Liver (tissue), 9 donors: ENCODE results near the gene ARHGEF39. TPM values are rescaled to one million over a fixed set of nuclear protein-coding genes. Genes with fewer than 3 reads are reported as not detected.

Source experiments
- DNase-seq: peaks from one replicate; pipeline ENCODE4 v3.0.0-alpha.2; 2017; ENCODE audit warnings: low spot score
- H3K27ac ChIP-seq, 2 donors: one replicate each; pipeline ENCODE4 v1.7.0; 2013; ENCODE audit warnings: inconsistent platforms in 2 of 2, low read length in 2 of 2, control low read depth in 1 of 2, low read depth in 1 of 2, mild to moderate bottlenecking in 1 of 2
- H3K27me3 ChIP-seq, 4 donors: one replicate each; pipeline versions ENCODE4 v1.6.1 to v1.7.0; 2013; ENCODE audit warnings: low read length in 3 of 4, inconsistent platforms in 1 of 4, mild to moderate bottlenecking in 1 of 4, moderate library complexity in 1 of 4; ENCODE audit not compliant: control insufficient read depth in 4 of 4, insufficient read depth in 4 of 4
- H3K36me3 ChIP-seq, 4 donors: one replicate each; pipeline versions ENCODE4 v1.6.1 to v1.7.0; 2013; ENCODE audit warnings: low read length in 3 of 4, mild to moderate bottlenecking in 3 of 4, low read depth in 1 of 4, moderate library complexity in 1 of 4; ENCODE audit not compliant: control insufficient read depth in 4 of 4, insufficient read depth in 3 of 4
- H3K4me1 ChIP-seq, 4 donors: one replicate each; pipeline versions ENCODE4 v1.6.1 to v1.7.0; 2013; ENCODE audit warnings: low read length in 3 of 4, mild to moderate bottlenecking in 3 of 4, moderate library complexity in 1 of 4; ENCODE audit not compliant: control insufficient read depth in 4 of 4, insufficient read depth in 4 of 4
- H3K4me3 ChIP-seq, 3 donors: one replicate each; pipeline versions ENCODE4 v1.6.1 to v1.7.0; 2013; ENCODE audit warnings: low read length in 3 of 3, control low read depth in 1 of 3, low read depth in 1 of 3, mild to moderate bottlenecking in 1 of 3
- H3K9ac ChIP-seq, 2 donors: one replicate each; pipeline ENCODE4 v1.7.0; 2013; ENCODE audit warnings: low read length in 2 of 2, mild to moderate bottlenecking in 2 of 2, moderate library complexity in 2 of 2, control low read depth in 1 of 2, low read depth in 1 of 2
- H3K9me3 ChIP-seq, 4 donors: one replicate each; pipeline versions ENCODE4 v1.6.1 to v1.7.0; 2013; ENCODE audit warnings: low read length in 3 of 4; ENCODE audit not compliant: control insufficient read depth in 4 of 4
- EGR1 ChIP-seq, 2 donors: IDR thresholded peaks; 2 replicates each; pipeline ENCODE4 v1.6.1; 2016 to 2018; ENCODE audit warnings: antibody characterized with exemption in 2 of 2, low read depth in 2 of 2
- FOXA1 ChIP-seq: IDR thresholded peaks from 2 replicates; pipeline ENCODE4 v1.6.1; 2016; ENCODE audit warnings: antibody characterized with exemption
- FOXA2 ChIP-seq: IDR thresholded peaks from 2 replicates; pipeline ENCODE4 v1.6.1; 2016; ENCODE audit warnings: antibody characterized with exemption
- GABPA ChIP-seq, 2 donors: IDR thresholded peaks in 1 of 2; conservative IDR thresholded peaks in 1 of 2; 2 replicates each; pipeline ENCODE4 v1.6.1; 2016; ENCODE audit warnings: antibody characterized with exemption in 2 of 2, mild to moderate bottlenecking in 1 of 2, moderate library complexity in 1 of 2
- HNF4A ChIP-seq, 2 donors: conservative IDR thresholded peaks; 2 replicates each; pipeline ENCODE4 v1.6.1; 2016; ENCODE audit warnings: antibody characterized with exemption in 2 of 2, mild to moderate bottlenecking in 2 of 2
- NR2F2 ChIP-seq: IDR thresholded peaks from 2 replicates; pipeline ENCODE4 v1.6.1; 2016; ENCODE audit warnings: antibody characterized with exemption
- RAD21 ChIP-seq, 2 donors: IDR thresholded peaks; 2 replicates each; pipeline ENCODE4 v1.6.1; 2016; ENCODE audit warnings: antibody characterized with exemption in 2 of 2, mild to moderate bottlenecking in 2 of 2
- RXRA ChIP-seq, 2 donors: IDR thresholded peaks; 2 replicates each; pipeline ENCODE4 v1.6.1; 2017 to 2018; ENCODE audit warnings: antibody characterized with exemption in 2 of 2, mild to moderate bottlenecking in 1 of 2
- TAF1 ChIP-seq: conservative IDR thresholded peaks from 2 replicates; pipeline ENCODE4 v1.6.1; 2016; ENCODE audit warnings: antibody characterized with exemption, mild to moderate bottlenecking
- YY1 ChIP-seq: IDR thresholded peaks from 2 replicates; pipeline ENCODE4 v1.6.1; 2016; ENCODE audit warnings: antibody characterized with exemption, mild to moderate bottlenecking
- WGBS: extraction: QIAGEN DNeasy Blood & Tissue Kit; methylation state at CpG from one replicate; pipeline ENCODE4 v1.1.7; 2013; 5-methylcytosine and 5-hydroxymethylcytosine counted together
- polyA plus RNA-seq, 2 donors: library from polyadenylated mRNA; stranded (reverse) in 1 of 2; unstranded in 1 of 2; fragments of 200-250 nt in 1 of 2; fragments of >200 nt in 1 of 2; fragmentation: Nextera tagmentation in 1 of 2; extraction: Ambion mirVana in 1 of 2; gene quantifications; one replicate each; pipeline versions ENCODE4 v1.2.1 to v1.2.3, GENCODE V29; 2013 to 2015
- total RNA-seq, 2 donors: library from RNA; depleted of rRNA; stranded (reverse); fragments of >200 nt; gene quantifications; one replicate each; pipeline ENCODE4 v1.2.3, GENCODE V29; 2014
- TF ChIP-seq, protein P1 (sequence below): IDR thresholded peaks from 2 replicates; pipeline ENCODE4 v1.6.1; 2016; ENCODE audit warnings: antibody characterized with exemption
- TF ChIP-seq, protein P2 (sequence below): IDR thresholded peaks from 2 replicates; pipeline ENCODE4 v1.6.1; 2016; ENCODE audit warnings: antibody characterized with exemption
- TF ChIP-seq, protein P3 (sequence below): fragments of 150-350 bp; IDR thresholded peaks from 2 replicates; pipeline ENCODE4 v1.5.1; 2017; ENCODE audit warnings: improper control_type of control experiment, low read depth, low read length; ENCODE audit not compliant: missing input control
- TF ChIP-seq, protein P4 (sequence below): IDR thresholded peaks from 2 replicates; pipeline ENCODE4 v1.6.1; 2016; ENCODE audit warnings: antibody characterized with exemption
- TF ChIP-seq, protein P5 (sequence below): IDR thresholded peaks from 2 replicates; pipeline ENCODE4 v1.6.1; 2016; ENCODE audit warnings: antibody characterized with exemption, mild to moderate bottlenecking
- donor health status: healthy.
- donor health status: healthy.
- donor health status: healthy.
- donor health status: healthy.
- donor health status: healthy.

ARHGEF39 gene
- total and polyA plus RNA-seq, 4 donors: under 0.01 to 7.4 (median 0.74) TPM

DNA sequence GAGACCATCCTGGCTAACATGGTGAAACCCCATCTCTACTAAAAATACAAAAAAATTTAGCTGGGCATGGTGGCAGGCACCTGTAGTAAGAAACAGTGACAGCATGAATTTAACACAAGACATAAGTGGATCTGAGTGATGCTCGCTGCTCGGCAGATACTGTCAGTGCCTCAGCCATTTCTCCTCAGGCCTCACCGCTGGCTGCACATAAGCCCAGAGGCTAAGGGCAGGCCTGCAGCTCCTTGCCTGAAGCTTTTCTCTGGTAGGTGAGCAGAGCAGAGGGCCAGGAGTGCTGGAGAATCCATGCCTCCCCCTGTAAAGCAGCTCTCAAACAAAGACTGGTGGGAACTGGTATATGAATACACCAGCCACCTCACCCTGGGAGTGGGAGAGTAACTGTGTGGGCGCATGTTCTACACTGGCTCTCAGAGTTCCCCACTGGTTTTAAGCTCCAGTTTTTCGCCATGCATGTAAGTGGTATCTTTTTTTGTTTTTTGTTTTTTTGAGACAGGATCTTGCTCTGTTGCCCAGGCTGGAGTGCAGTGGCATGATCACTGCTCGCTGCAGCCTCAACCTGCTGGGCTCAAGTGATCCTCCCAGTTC lies 36.5 kb downstream of the ARHGEF39 start:
- 97% methylated on average over 6 of the region's 6 CpGs for WGBS
- no peaks in the 10 kb centered on the region for H3K36me3 ChIP-seq
- H3K9me3 ChIP-seq: no peaks in the 10 kb centered on the region
- H3K27me3 ChIP-seq: no peaks in the 10 kb centered on the region
- H3K9ac ChIP-seq: no peak overlapping the region
- H3K27ac ChIP-seq: no peak overlapping the region
- H3K4me3 ChIP-seq: no peak overlapping the region
- H3K4me1 ChIP-seq: no peaks in the 10 kb centered on the region
- TF ChIP-seq FOXA1: no peak
- TF ChIP-seq, protein P1, sequence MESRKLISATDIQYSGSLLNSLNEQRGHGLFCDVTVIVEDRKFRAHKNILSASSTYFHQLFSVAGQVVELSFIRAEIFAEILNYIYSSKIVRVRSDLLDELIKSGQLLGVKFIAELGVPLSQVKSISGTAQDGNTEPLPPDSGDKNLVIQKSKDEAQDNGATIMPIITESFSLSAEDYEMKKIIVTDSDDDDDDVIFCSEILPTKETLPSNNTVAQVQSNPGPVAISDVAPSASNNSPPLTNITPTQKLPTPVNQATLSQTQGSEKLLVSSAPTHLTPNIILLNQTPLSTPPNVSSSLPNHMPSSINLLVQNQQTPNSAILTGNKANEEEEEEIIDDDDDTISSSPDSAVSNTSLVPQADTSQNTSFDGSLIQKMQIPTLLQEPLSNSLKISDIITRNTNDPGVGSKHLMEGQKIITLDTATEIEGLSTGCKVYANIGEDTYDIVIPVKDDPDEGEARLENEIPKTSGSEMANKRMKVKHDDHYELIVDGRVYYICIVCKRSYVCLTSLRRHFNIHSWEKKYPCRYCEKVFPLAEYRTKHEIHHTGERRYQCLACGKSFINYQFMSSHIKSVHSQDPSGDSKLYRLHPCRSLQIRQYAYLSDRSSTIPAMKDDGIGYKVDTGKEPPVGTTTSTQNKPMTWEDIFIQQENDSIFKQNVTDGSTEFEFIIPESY: no peak
- TF ChIP-seq, protein P2, sequence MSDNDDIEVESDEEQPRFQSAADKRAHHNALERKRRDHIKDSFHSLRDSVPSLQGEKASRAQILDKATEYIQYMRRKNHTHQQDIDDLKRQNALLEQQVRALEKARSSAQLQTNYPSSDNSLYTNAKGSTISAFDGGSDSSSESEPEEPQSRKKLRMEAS: no peak
- no peak for TF ChIP-seq GABPA (IDR thresholded peaks at IDR 0.05 in 1 of 2, conservative IDR thresholded peaks at IDR 0.05 in 1 of 2)
- no peak for TF ChIP-seq EGR1 (IDR thresholded peaks at IDR 0.05; ENCODE audit: low read depth in 2 of 2)
- no peak for TF ChIP-seq NR2F2
- TF ChIP-seq RXRA (IDR thresholded peaks at IDR 0.05): no peak
- TF ChIP-seq YY1: no peak
- no peak for TF ChIP-seq TAF1
- TF ChIP-seq FOXA2: no peak
- no peak for DNase-seq

DNA sequence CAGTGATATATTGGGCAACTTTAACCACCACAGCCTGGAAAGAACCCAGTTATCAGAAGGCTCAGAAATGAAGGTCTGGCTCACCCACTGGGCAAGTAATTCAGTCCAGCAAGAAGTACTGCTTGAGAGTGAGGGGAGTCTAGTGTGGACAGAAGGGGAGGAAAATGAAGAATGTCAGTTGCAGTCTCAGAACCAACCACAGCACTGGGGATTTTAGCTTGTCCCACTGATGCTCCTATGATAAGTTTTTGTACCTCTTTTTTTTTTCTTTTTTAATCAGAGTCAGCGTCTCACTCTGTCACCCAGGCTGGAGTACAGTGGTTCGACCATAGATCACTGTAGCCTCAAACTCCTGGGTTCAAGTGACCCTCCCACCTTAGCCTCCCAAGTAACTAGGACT lies 37.4 kb downstream of the ARHGEF39 start:
- no peak for DNase-seq
- Histone ChIP-seq H3K36me3 (no peaks in the 10 kb centered on the region), H3K27me3 (no peaks in the 10 kb centered on the region), H3K27ac (no peak overlapping the region), H3K4me3 (no peak overlapping the region), H3K9ac (no peak overlapping the region), H3K9me3 (no peaks in the 10 kb centered on the region), H3K4me1 (no peaks in the 10 kb centered on the region)
- 93% methylated on average over 2 of the region's 2 CpGs for WGBS
- TF ChIP-seq RAD21 (IDR thresholded peaks at IDR 0.05) (no peak), TAF1 (no peak), EGR1 (IDR thresholded peaks at IDR 0.05; ENCODE audit: low read depth in 2 of 2) (no peak), YY1 (no peak), HNF4A (conservative IDR thresholded peaks at IDR 0.05) (no peak), GABPA (IDR thresholded peaks at IDR 0.05 in 1 of 2, conservative IDR thresholded peaks at IDR 0.05 in 1 of 2) (no peak), RXRA (IDR thresholded peaks at IDR 0.05) (no peak), NR2F2 (no peak)
- TF ChIP-seq, protein P3, sequence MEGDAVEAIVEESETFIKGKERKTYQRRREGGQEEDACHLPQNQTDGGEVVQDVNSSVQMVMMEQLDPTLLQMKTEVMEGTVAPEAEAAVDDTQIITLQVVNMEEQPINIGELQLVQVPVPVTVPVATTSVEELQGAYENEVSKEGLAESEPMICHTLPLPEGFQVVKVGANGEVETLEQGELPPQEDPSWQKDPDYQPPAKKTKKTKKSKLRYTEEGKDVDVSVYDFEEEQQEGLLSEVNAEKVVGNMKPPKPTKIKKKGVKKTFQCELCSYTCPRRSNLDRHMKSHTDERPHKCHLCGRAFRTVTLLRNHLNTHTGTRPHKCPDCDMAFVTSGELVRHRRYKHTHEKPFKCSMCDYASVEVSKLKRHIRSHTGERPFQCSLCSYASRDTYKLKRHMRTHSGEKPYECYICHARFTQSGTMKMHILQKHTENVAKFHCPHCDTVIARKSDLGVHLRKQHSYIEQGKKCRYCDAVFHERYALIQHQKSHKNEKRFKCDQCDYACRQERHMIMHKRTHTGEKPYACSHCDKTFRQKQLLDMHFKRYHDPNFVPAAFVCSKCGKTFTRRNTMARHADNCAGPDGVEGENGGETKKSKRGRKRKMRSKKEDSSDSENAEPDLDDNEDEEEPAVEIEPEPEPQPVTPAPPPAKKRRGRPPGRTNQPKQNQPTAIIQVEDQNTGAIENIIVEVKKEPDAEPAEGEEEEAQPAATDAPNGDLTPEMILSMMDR: no peak
- TF ChIP-seq, protein P4, sequence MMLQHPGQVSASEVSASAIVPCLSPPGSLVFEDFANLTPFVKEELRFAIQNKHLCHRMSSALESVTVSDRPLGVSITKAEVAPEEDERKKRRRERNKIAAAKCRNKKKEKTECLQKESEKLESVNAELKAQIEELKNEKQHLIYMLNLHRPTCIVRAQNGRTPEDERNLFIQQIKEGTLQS: no peak
- TF ChIP-seq, protein P5, sequence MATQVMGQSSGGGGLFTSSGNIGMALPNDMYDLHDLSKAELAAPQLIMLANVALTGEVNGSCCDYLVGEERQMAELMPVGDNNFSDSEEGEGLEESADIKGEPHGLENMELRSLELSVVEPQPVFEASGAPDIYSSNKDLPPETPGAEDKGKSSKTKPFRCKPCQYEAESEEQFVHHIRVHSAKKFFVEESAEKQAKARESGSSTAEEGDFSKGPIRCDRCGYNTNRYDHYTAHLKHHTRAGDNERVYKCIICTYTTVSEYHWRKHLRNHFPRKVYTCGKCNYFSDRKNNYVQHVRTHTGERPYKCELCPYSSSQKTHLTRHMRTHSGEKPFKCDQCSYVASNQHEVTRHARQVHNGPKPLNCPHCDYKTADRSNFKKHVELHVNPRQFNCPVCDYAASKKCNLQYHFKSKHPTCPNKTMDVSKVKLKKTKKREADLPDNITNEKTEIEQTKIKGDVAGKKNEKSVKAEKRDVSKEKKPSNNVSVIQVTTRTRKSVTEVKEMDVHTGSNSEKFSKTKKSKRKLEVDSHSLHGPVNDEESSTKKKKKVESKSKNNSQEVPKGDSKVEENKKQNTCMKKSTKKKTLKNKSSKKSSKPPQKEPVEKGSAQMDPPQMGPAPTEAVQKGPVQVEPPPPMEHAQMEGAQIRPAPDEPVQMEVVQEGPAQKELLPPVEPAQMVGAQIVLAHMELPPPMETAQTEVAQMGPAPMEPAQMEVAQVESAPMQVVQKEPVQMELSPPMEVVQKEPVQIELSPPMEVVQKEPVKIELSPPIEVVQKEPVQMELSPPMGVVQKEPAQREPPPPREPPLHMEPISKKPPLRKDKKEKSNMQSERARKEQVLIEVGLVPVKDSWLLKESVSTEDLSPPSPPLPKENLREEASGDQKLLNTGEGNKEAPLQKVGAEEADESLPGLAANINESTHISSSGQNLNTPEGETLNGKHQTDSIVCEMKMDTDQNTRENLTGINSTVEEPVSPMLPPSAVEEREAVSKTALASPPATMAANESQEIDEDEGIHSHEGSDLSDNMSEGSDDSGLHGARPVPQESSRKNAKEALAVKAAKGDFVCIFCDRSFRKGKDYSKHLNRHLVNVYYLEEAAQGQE: no peak
